NCI-H69 (cell line): ENCODE results near the gene DHX9.

Experiments used
- DNase-seq: peaks from one replicate; lab custom pipeline; 2025; lab: John Stamatoyannopoulos, UW

DHX9 gene

GRCh38 chr1:182839209-182840066 is at the start of gene DHX9:
DHX9 (plus strand) TSS chr1:182839347; CDS start chr1:182842567, 3,220 bp downstream.
- DNase-seq = peak; percentile 98

- peak; percentile 66 for DNase-seq
Measured at GRCh38 chr1:182791281-182792179, 47.6 kb upstream of the DHX9 start.

DNA sequence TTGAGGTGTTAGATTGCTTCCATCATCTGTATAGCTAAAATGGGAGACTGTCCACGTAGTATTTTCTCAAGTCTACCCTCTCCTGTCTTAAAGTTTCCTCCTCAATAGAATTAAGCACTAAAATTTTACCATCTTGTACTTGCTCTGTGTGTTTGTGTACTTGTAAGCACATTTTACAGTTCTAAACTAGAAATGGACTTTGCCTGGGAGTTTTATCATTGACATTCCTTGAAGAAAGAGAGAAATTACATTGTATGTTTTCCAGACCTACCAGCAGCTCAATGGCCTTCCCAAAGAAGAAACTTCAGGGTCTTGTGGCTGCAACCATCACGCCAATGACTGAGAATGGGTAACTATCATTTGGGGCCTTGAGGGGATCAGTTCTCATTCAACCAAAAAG is 45.1 kb upstream of the DHX9 start:
- DNase-seq = no peak

DNA sequence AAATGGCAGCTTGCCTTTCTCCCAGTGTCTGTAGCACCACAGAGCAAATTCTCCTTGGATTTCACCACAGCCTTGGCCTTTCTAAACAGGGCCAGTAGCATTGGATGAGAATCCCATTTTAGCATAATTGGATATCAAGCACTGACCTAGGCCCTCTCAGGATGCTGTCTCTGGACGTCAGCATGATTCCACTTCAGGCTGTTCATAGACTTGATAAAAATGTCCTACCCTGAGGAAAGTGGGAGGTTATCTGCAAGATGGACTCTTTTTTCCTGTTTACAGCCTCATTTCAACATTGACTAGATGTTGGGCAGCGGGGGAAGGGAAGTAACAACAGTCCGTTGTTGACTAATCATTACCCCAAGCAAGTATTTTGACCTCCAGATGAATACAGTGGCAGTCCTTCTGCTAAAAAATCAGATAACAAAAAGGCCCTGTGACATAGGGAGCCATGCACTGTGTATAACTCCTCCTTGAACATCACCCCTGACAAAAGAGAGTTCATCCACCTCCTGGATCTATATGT is 44.4 kb upstream of the DHX9 start:
- DNase-seq = no peak

DNA sequence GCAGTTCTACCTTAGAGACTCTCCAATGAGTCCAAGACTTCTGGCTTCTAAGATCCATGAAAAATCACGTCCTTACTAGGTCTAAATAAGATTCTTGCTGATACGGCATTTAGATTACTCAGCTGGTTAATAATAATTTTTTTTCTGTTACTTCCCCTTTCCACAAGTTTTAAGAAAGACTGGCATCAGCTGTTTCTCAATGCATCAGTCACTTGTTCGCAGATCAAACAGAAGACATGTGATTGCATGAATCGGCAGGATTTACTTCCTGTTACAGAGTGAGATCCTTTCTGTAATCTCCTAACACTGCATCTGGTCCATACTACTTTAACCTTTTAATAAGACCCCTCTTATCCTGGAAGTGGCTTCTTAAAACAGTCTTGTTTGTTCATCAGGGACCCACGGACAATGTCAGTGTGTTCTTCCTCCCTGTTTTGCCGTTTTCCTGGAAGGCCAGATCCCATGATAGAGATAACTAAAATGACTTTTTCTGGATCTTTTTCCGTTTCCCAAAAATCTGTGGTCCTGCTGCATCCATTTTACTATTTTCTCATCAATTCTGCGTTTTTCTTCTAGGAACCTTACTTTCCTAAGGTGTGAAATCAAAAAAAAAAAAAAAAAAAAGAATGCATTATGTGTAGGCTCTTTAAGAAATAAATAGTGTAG is 43.5 kb upstream of the DHX9 start:
- peak; percentile 14 for DNase-seq

DNA sequence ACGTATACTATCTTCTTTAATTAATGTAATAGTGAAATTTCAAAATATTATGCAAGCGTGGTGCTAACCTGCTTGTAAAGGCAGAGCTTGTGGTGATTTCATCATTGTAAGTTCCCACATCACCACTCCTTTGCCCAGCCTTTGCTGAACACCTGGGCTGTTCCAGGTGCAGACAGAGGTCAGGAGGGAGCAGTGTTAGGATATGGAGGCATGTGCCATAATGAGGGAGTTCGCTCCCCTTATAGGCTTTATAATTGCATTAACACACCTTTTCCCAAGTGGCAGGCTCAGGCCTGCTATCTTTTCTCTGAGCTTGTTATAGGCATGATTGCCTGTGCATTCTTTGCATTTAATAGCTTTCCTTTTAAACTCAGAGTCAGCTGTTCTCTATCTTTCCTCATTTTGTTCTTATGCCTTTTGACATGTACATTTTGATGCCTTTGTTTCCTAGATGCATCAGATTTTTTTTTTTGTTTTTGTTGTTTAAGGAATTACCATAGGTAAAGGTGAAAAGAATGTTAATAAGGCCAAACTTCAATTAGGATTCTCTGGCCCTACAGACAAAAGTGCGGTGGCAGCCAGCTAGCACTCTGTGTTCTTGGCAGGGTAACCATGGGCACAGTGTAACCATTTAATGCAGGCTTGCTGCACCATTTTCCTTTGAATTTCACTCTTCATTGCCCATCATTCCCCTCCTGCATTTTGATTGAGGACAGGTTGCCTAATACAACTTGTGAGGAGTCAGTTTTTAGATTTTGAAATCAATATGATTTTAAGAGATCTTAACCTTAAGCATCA is 36.9 kb upstream of the DHX9 start:
- peak; percentile 50 for DNase-seq

GRCh38 chr1:182803846-182804245 is 35.3 kb upstream of the DHX9 start:
- no peak for DNase-seq

GRCh38 chr1:182806015-182806678 is 33.0 kb upstream of the DHX9 start:
- peak; percentile 77 for DNase-seq

GRCh38 chr1:182807907-182808306 is 31.2 kb upstream of the DHX9 start:
- no peak for DNase-seq

DNA sequence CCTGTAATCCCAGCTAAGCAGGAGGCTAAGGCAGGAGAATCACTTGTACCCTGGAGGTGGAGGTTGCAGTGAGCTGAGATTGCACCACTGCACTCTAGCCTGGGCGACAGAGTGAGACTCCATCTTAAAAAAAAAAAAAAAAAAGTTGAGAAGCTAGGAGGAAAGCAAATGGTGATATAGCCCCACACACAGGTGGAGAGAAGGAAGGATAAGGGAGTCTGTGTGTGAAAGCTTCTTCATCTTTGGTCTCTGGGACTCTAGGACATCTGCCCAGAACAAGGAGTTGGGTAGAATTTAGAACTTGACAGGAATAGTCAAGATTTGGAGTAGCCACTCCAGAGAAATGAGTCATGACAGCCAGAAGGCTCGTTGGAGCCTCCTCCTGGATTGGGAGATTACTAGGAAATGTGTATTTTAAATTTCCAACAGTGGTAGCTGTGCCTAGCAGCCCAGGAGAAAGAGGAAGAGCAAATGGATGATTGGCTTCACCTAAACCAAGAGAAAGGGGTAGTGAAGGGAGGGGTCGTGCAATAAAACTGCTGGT is 29.7 kb upstream of the DHX9 start:
- no peak for DNase-seq

DNA sequence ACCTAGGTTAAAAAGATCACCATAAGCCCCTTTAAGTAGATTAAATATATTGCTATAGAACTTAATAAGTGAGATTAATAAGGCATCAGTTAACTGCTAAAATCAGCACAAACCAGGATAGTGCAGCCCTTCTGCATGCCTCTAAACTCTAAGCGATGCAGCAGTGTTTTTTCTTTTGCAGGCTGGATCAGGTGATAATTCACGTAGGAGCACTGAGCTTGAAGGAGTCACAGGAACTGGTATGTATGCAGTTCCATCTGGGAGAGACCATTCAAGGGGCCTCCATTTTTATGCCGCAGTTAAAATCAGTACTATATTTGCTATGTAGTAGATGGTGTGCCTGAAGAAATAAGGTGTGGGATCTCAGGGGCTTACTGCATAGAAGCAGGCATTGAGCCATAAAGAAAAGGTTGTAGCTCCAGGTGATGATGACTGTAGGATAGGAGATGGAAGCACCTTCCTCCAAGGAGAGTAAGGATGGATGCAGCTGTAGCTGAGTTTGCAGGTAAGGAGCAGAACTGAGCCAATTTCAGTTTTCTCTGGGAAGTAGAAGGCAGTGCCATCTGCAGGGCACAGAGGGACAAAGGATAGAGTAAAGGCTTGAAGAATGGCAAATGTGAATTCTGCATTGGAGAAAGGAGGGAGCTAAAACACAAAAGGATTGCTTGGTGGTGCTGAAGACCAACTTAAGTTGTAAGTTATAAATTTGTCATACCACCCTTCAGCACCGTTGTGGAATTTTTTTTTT is 27.0 kb upstream of the DHX9 start:
- DNase-seq = peak; percentile 25

DNA sequence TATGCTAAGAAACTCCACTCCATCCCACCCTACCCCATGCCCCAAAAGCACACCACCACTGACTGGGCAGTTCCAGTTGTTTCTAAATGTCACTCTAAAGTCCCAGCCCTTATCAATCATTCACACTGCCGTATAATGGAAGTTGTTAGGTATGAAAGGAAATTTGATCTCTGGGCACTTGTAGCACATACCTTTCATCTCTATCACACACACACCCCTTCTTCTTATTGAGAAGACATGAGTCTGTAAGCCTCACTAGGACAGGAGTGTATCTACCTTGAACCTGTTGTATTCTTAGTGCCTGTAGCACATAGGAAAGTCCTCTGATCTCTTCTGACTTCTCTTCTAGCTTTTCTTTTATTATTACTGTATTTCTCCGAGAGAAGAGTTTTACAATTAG is 22.3 kb upstream of the DHX9 start:
- DNase-seq = no peak

GRCh38 chr1:182817802-182818201 is 21.3 kb upstream of the DHX9 start:
- DNase-seq = peak; percentile 57

DNA sequence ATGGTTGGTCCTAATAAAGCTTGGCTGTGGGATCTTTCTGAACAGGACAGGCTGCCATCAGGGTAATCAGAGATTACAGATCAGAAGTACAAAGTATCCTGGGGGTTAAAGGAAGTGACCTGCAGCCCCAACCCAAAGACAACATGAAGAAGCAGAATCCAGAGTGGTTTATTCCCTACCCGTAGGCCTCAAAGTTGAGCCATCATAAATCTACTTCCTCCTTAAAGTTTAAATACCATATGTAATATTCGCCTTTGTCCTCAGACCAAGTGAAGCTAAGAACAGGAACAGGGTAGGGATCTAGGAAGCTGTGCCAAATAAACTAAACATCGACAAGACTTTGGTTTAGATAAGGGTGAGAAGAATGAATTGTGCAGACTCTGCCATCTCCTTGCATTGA is 15.9 kb upstream of the DHX9 start:
- DNase-seq = no peak

DNA sequence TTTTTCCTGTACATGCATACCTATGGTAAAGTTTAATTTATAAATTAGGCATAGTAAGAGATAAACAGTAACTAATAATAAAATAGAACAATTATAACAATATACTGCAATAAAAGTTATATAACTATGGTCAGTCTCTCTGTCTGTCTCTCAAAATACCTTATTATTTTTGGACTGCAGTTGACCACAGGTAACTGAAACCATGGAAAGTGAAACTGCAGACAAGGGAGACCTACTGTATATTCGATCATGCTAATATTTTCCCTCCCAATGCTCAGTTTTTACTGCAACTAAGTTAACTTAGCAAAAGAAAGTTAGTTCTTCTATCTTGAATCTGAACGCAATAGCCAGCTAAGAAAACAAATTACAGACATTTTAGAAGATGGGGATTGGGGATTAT is 12.3 kb upstream of the DHX9 start:
- DNase-seq = no peak

DNA sequence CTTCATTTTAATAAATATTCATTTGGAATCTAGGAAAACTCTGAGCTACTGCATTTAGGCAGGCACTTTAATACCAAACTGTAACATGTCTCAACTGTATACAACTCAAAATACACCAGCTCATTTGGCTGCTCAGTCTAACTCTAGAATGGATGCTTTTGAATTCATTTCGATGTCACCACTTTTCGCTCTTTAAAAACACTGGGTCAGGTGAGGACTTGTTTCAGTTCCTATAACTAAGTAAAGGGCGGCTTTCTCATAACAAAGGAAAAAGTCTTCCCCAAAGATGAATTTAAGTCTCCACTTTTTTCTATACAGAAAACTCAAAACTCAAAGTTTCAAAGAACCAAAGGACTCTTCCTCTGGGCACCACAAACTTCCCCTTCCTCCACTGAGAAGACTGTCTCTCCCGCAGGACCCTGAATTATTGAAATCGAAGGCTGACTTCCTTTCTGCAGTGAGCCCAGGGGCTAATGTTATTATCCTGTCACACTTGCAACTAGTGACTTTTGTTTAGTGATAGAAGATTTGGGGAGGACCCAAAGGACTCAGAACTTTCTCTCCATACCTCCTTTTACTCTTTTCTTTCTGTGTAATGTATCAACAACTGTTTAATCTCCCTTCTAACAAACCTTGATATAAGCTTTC is 9.7 kb upstream of the DHX9 start:
- DNase-seq = no peak

GRCh38 chr1:182833271-182833670 is 5.9 kb upstream of the DHX9 start:
- no peak for DNase-seq

DNA sequence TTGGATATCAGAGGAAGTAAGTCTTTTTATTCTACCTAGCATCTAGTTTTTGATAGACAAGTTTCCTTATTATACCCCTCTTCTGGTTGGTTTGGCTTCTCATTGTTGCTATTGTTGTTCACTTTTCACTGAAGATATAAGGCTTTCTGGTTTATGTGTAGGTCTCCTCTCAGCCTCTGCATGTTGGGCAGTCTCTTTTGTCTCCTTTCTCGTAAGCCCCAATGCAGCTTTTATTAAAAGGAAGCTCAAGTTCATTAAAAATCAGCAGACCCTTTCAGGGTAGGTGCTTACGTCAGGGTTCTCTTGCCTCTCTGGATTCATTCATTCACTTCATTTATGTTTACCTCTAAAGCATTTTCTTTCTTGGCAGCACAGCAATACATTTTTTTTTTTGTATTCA is 4.8 kb upstream of the DHX9 start:
- no peak for DNase-seq

DNA sequence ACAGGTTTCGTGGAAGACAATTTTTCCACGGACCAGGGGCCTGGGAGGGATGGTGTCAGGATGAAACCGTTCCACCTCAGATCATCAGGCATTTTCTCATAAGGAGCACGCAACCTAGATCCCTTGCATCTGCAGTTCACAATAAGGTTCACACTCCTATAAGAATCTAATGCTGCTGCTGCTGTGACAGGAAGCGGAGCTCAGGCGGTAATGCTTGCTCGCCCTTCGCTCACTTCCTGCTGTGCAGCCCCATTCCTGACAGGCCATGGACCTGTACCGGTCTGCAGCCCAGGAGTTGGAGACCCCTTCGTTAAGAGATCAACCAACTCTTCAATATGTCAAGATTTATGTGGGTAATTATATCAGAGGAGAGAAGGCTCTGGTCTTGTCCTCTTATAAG is 3.3 kb upstream of the DHX9 start:
- DNase-seq = no peak
